Measurements from ENCODE around the gene PSMD13.

GRCh38 chr11:267491-267994 lies 30.8 kb downstream of the PSMD13 start:
- TF ChIP-seq REST (IDR thresholded peaks at IDR 0.05; ENCODE audit: insufficient read depth in 1 of 2, low read depth in 2 of 2, low read length in 2 of 2) (no peak), POLR2AphosphoS5 (IDR thresholded peaks at IDR 0.05; ENCODE audit: low read depth, low read length) (no peak), SIN3A (IDR thresholded peaks at IDR 0.05; ENCODE audit: borderline replicate concordance, insufficient read depth, low read length) (no peak), TAF1 (IDR thresholded peaks at IDR 0.05; ENCODE audit: borderline replicate concordance, insufficient read depth, low read length) (no peak)
